Frontal cortex (tissue), 4 donors: ENCODE results near the gene FEN1. TPM values are rescaled to one million over a fixed set of nuclear protein-coding genes. Genes with fewer than 3 reads are reported as not detected.

Source experiments
- DNase-seq, 2 donors: peaks; one replicate each; pipeline ENCODE4 v3.0.0; 2012; ENCODE audit warnings: low spot score in 2 of 2
- FAIRE-seq: peaks from 2 replicates; lab custom pipeline; 2012; peaks lifted over from hg19 to GRCh38; lab: Jason Lieb, UNC
- total RNA-seq: library from RNA; depleted of rRNA; stranded (reverse); fragments of >200 nt; gene quantifications from one replicate; pipeline ENCODE4 v1.2.3, GENCODE V29; 2014
- donor health status: control.
- donor health status: control.
- donor health status: control.

FEN1 gene
- total RNA-seq, 1 donor from 2014 or later, result 15.9 TPM

DNA sequence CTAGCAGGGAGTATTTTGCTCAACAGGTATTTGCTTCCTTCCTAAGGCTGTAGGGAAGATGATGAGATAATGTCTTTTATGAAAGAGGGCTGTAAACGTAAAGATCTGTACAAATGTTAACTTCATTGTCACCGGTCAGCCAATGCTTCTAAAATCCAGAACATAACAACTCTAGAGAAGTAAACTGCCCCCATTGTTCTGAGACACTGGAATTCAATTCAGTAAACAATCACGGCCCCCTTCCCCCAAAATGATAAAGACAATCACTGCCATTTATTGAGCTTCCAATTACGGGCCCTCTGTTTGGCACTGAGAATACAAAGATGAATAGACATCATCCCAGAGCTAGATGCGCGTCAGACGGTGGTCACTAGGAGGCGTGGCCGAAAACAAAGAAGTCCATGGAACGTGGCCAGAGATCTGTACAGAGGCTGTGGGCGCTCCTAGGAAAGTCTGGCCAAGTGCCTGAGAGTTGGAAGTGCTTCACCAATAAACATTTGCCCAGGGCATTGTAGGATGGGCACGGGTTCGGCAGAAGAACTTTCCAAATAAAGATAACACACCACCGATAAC is 888 bp upstream of the FEN1 start:
- FAIRE-seq (peak; percentile 70), DNase-seq (peak; percentile 70 to 80)

GRCh38 chr11:61793083-61793828 is 545 bp downstream of the FEN1 start:
- FAIRE-seq (no peak), DNase-seq (no peak)

- FAIRE-seq (no peak), DNase-seq (no peak)
Measured at GRCh38 chr11:61793829-61794204, 1.1 kb downstream of the FEN1 start.

GRCh38 chr11:61794579-61794978 is 1.9 kb downstream of the FEN1 start:
- FAIRE-seq, result no peak
- DNase-seq, result no peak

DNA sequence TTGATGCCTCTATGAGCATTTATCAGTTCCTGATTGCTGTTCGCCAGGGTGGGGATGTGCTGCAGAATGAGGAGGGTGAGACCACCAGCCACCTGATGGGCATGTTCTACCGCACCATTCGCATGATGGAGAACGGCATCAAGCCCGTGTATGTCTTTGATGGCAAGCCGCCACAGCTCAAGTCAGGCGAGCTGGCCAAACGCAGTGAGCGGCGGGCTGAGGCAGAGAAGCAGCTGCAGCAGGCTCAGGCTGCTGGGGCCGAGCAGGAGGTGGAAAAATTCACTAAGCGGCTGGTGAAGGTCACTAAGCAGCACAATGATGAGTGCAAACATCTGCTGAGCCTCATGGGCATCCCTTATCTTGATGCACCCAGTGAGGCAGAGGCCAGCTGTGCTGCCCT is 2.7 kb downstream of the FEN1 start:
- DNase-seq, result no peak
- no peak for FAIRE-seq

- FAIRE-seq (no peak), DNase-seq (no peak)
Measured at GRCh38 chr11:61795876-61796526, 3.3 kb downstream of the FEN1 start.

DNA sequence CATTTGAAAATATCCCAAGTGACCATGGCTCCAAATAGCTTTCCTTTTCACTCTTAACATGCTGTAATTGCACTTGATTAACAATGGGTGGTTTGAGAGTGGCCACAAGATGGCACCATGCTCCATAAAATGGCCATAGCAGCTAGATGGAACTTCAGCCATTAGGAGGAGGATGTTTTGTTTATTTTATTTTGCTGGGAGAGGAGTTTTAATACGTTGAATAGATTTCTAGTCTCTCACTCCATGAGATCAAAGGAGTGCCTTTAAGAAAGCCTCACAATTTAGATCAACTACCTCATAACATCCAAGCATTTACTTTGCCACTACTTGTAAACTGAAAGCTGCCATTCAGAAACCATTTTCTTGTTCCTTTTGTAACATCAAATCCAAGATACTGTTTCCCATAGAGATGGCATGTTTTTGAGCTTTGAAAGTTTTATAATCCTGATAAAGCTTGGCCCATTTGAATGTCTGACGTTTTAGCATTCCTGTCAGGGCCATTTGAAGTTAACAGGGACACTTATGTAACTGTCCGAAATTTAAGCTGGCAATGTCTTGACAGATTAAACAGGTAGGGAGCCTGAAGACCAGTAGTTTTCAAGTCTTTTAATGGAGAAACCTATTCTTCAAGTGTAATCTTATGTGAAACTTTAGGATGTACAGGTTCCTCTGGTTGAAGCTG is 4.7 kb downstream of the FEN1 start:
- FAIRE-seq (peak; percentile 37), DNase-seq (peak; percentile 58 to 72)

- FAIRE-seq, result no peak
- DNase-seq, result no peak
Measured at GRCh38 chr11:61799665-61800284, 7.1 kb downstream of the FEN1 start.

DNA sequence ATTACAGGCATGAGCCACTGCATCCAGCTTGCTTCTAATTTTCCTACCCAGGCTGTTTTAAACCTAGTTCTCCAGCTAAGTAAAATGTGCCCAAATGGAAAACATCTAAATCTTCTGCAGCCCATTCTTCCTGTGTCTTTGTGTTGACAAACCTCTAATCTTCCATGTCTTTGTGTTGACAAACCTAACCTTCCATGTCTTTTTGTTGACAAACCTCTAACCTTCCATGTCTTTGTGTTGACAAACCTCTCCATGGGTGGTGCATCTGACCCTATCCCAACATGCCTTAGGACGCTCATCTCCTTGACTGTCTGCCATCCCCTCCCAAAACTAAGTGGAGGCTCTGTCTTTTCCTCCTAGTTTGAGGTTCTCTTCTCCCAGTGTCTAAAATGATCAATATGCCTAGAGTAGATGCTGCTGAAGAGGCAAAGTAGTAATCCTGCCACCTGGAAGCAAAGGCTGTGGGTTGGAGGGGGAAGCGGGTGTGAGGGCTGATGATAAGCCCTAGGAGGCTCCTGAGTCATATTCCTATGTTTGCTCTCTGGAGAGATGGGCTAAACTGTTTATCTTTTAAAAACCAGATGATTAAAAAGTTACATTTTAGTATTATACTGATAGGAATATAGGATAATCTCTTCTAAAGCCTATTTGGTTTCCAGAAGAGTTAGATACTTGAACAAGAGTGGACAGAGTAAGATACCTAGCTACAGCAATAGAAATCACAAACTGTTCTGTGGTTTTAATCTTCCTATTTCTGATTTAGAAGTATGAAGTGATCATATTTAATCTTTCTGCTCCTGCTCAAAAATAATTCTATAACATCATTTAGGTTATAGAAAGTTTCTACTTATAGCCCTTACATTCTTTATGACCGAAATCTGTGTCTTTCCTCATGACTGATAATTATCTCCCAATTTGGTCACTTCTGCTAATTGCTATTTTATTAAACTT is 7.9 kb downstream of the FEN1 start:
- FAIRE-seq, result no peak
- DNase-seq, result no peak

DNA sequence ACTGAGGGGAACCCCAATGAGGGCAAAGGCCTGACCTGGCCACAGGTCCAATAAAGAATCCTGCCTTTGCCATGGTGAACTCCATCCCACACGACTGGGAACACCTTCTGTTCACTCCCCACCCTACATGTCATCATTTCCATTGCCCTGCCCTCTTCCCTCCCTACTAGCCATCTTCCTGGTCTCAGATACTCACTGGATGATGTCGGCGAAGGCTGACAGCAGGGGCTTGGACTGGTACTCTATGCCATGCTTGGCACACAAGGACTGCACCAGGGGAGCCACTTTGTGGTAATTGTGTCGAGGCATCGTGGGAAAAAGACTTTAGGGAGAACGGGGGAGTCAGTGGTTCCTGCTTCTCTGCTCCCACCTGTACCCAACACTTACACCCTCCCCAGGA is 9.9 kb downstream of the FEN1 start:
- FAIRE-seq, result no peak
- DNase-seq, result no peak

GRCh38 chr11:61803889-61804647 is 11.4 kb downstream of the FEN1 start:
- DNase-seq (no peak), FAIRE-seq (no peak)

GRCh38 chr11:61805146-61805545 is 12.4 kb downstream of the FEN1 start:
- DNase-seq (no peak), FAIRE-seq (no peak)

DNA sequence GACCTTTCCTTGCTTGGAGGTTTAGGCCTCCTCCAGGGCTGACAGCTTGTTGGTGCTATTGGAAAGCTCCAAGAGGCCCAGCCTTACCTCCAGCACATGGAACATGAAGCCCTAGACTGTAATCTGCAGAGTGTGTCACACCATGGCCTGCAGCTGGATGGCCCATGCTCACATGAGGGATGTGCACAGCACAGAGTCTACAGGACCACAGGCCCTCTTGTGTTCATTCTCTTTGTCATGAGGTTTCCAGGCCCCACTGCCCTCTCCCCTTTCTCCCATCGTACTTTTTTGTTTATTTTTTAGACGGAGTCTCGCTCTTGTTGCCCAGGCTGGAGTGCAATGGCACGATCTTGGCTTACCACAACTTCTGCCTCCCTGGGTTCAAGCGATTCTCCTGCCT is 14.1 kb downstream of the FEN1 start:
- no peak for FAIRE-seq
- DNase-seq, result no peak

DNA sequence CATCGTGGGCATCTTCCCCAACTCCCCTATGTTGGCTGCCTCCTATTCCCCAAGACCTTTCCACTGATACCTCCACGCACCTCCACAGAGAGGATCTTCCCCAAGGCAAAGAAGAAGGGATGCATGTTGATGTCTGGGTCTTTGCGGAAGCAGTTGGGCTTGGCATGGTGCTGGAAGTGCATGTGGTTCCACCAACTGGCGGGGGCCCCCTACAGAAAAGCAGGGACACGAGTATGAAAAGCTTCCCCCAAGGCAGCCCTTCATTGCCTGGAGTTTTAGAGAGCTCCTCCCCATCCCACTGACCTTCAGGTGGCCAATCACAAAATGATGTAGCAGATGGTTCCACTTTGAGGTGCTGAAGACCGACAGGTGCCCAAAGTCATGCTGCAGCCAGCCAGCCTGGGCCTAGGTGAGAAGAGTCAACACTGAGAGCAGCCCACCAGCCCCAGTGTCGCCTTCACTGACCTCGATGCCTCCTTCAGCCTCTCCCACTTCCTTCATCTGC is 18.0 kb downstream of the FEN1 start:
- FAIRE-seq, result no peak

DNA sequence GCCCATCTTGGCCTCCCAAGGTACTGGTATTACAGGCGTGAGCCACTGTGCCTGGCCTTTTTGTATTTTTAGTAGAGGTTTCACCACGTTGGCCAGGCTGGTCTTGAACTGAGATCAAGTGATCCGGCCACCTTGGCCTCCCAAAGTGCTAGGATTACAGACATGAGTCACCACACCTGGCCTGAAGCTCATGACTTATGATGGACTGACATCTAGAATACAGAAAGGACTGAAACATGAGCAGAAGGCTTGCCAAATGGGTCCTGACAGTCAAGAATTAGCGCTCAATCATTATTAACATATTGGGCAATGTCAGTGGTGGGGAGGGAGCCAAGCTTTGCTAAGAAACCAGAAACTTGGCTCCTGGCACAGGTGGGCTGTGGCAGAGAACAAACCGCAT is 19.1 kb downstream of the FEN1 start:
- FAIRE-seq, result no peak
- no peak for DNase-seq

More for the DNA sequence above, 18.0 kb downstream of the FEN1 start:
- no peak for DNase-seq

- DNase-seq, result no peak
- FAIRE-seq, result no peak
Measured at GRCh38 chr11:61812736-61813411, 20.2 kb downstream of the FEN1 start.

- no peak for FAIRE-seq
Measured at GRCh38 chr11:61814247-61814957, 21.7 kb downstream of the FEN1 start.

More at GRCh38 chr11:61814247-61814957, 21.7 kb downstream of the FEN1 start:
- peak in 1 of 2 donors; percentile 44 for DNase-seq
